Ecto neural progenitor cell (in vitro differentiated cells): ENCODE data around the gene WASHC2A.
"Not testable (repeated sequence)": the region's sequence is repeated elsewhere in the genome, so short reads cannot be mapped to it uniquely, and the experiment has no call there.

Experiments used
- DNase-seq: peaks from one replicate; pipeline ENCODE4 v3.0.0-alpha.2; 2018; ENCODE audit warnings: low spot score

Gene WASHC2A

GRCh38 chr10:50061548-50061947 is 6.2 kb upstream of the WASHC2A start:
- not testable (repeated sequence) for DNase-seq

GRCh38 chr10:50063100-50063499 is 4.7 kb upstream of the WASHC2A start:
- DNase-seq, result peak; percentile 46

DNA sequence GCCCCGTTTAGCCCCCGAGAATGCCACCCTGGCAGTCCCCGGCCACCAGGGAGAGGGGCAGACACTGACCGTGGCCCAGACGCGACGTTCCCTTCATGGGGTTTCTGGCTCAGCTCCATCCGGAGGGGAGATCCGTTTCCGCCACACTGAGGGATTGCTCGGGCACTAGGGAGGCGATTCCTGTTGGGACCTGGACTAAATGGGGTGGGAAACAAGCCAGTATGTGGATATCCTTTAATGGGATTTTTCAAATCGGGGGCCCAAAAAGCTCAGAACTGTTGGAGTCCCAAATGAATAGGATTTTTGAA is 552 bp downstream of the WASHC2A start:
- DNase-seq, result not testable (repeated sequence)

DNA sequence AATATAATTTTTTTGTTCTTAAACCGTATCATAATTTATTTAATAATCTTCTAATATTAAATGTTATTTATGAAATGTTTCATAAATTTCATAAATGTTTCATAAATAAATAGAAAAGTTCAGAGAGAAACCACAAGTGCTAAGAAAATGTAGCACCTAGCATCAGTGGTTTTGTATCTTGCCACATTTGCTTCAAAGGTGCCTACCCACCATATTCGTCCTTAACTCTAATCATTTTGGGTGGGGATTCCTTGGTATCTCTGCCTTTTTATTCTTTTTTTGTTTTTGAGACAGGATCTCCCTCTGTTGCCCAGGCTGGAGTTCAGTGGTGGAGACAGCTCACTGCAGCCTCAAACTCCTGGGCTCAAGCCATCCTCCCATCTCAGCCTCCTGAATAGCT is 7.4 kb downstream of the WASHC2A start:
- DNase-seq, result not testable (repeated sequence)

DNA sequence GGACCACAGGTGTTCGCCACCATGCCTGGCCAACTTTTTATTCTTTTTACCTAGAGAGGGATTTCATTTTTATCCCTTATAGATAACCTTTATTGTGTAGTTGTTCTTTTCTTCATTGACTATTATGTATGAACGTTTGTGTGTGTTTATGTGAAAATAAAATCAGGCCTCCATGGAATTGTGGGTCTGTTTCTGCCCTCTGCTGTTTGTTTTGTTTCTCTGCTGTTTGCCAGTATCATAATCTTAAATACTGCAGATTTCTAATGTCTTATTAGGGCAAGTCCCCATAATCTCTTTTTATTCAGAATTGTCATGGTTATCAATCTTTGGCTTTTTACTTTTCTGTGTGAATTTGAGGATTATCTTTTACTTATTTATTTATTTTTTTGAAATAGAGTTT is 7.8 kb downstream of the WASHC2A start:
- DNase-seq, result not testable (repeated sequence)

- not testable (repeated sequence) for DNase-seq
Measured at GRCh38 chr10:50091304-50091703, 23.6 kb downstream of the WASHC2A start.

- not testable (repeated sequence) for DNase-seq
Measured at GRCh38 chr10:50092928-50093327, 25.2 kb downstream of the WASHC2A start.

DNA sequence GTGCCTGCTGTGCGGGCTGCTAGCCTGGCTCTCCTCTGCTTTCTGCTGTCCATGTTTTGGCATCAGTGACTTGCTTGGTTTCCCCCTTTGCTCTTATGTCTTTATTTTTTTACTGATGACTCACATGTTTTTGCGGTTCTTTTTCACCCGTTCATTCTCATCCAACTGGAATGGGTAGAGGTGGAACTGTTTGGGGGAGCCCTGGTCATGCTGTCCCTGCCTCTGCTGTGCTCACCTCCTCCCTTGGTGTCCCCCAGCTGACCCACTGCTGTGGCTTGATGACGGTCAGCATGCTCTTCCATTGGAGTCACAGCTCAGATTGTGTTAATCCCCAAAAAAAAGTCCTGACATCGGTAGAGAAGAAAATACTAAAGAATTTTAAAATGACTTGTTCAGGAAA is 26.9 kb downstream of the WASHC2A start:
- not testable (repeated sequence) for DNase-seq

- DNase-seq, result not testable (repeated sequence)
Measured at GRCh38 chr10:50095402-50095801, 27.6 kb downstream of the WASHC2A start.

GRCh38 chr10:50096722-50097121 is 29.0 kb downstream of the WASHC2A start:
- DNase-seq, result not testable (repeated sequence)

- DNase-seq, result not testable (repeated sequence)
Measured at GRCh38 chr10:50098645-50099044, 30.9 kb downstream of the WASHC2A start.

- DNase-seq, result not testable (repeated sequence)
Measured at GRCh38 chr10:50101139-50101582, 33.4 kb downstream of the WASHC2A start.

DNA sequence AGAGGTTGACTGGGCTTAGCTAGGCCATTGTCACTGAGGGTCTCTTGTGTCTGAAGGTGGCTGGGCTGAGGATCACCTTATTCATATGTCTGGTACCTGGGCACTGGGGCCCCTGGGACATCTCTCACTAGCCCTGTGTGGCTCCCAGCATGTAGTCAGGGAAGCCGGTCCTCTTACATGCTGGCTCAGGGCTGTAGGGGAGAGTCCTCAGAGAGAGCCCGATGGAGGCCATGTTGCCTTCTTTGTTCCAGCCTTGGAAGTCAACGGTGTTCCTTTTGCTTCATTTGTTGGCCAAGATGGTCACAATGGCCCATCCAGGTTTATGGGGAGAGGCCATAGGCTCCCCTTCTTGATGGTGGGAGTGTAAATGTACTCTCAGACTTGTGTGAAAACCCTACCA is 34.0 kb downstream of the WASHC2A start:
- not testable (repeated sequence) for DNase-seq

GRCh38 chr10:50102267-50102666 is 34.5 kb downstream of the WASHC2A start:
- not testable (repeated sequence) for DNase-seq

DNA sequence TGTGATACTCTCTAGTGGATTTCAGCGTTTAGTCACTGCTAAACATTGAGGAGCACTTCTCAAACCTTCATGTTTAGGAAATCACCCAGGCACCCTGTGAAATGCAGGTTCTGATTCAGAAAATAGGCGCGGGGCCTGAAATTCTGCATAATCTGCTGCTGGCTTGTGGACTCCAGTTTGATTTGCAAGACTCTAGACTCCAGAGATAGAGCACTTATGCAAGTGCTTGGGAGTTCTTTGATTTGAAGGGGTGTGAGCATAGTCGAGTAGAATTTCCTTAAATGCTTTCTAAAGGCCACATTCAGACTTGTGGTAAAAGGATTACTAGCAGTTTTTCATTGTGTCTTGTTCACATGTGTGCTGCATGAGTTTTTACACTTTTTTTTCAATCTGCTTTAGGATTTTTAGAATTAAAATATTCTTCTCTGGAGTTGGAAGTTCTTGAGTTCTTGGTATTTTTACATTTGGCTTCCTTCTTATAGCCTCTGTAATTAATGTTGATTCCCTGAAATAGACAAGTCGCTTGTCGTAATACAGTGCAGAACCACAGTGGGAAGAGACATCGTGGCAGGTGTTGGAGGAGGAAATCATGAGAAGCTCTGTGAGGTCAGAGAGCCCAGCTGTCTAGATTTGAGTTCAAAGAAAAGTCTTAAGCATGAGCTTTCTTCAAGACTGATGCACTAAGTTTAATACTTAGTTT is 41.4 kb downstream of the WASHC2A start:
- not testable (repeated sequence) for DNase-seq

DNA sequence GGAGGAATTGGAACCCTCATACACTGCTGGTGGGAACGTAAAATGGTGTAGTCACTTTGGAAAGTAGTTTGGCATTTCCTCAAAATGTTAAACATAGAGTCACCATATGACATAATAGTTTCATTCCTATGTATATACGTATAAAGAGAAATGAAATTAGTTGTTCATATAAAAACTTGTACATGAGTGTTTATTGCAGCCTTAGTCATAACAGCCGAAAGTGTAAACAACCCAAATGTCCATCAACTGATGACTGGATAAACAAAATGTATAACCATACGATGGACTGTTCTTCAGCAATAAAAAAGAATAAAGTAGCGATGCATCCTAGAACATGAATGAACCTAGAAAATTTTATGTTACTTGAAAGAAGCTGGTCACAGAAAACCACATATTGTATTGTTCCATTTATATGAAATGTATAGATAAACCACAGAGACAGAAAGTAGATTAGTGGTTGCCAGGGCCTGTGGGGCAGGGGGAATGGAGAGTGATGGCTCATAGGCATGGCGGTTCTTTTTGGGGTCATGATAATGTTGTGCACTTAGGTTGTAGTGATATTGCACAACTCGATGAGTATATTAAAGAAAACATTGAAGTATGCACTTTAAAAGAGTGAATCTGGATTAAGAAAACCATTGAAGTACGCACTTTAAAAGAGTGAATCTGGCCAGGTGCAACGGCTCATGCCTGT is 44.8 kb downstream of the WASHC2A start:
- DNase-seq, result not testable (repeated sequence)

- DNase-seq, result not testable (repeated sequence)
Measured at GRCh38 chr10:50126765-50127164, 59.0 kb downstream of the WASHC2A start.

DNA sequence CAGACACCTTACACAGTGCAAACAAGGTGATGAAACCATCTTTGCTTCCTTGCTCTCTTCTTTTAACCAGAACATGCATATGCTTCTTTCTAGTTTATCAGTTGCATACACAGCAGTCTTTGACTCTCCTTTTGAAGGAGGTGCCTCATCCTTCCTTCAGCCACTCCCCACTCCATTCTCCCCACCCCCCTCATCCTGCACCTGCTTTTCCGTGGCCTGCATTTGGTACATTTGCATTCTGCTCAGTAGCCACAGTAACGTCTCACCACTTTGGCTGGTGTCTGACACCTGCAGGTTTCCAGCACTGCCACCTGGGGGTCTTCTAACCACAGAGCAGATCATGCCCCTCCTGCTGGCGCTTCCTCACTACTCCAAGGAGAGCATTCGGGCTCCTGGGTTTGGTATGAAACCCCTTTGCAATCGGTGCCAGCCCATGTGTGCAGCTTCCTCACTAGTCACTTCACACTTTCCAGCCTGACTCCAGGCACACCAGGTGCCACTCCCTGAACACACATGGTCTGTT is 60.1 kb downstream of the WASHC2A start:
- DNase-seq, result not testable (repeated sequence)

DNA sequence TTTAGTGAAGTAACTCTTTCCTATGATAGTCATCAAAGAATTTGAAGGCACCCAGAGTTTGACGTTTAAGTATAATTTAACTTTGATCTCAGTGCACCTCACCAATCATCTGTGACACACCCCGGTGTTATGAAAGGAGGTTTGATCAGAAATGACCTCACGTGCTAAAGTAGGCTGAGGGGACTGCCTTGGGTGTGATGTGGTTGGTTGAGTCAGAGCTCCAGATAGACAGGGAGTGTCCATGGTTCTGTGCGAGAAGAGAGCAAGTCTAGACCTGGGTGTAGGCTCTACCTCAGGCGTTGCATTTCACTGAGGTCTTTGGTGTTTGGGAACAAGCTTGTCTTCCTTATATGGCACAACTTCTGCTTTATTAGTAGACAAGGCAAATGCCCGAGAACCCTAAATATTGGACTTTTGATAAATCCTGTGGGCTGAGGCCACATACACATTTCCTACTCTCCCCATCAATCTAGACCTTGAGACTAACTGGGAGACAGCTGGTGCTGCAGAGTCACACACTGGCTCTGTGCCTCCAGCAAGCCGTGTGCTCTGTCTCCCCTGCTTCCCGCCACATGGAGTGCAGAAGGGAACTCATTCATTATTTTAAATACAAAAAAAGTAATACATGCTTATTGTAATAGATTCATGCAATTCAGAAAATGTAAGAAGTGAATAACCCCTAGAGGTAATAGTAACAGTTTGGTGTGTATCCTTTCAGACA is 63.7 kb downstream of the WASHC2A start:
- DNase-seq, result not testable (repeated sequence)

- not testable (repeated sequence) for DNase-seq
Measured at GRCh38 chr10:50132322-50132721, 64.6 kb downstream of the WASHC2A start.

DNA sequence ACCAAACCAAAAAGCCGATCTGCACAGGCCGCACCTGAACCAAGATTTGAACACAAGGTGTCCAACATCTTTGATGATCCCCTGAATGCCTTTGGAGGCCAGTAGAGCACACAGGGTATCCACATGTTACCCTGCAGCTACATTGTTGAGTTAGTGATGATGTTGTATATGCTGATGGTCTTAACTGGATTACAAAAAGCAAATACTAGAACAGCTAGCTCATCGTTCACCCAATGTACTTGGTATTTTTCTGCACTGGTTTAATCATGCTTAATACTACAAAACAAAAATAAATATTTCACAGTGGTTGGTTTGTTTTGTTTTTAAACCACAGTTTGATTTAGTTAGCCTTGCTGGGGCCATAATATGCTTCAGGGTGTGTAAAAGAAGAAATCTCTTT is 65.1 kb downstream of the WASHC2A start:
- not testable (repeated sequence) for DNase-seq

DNA sequence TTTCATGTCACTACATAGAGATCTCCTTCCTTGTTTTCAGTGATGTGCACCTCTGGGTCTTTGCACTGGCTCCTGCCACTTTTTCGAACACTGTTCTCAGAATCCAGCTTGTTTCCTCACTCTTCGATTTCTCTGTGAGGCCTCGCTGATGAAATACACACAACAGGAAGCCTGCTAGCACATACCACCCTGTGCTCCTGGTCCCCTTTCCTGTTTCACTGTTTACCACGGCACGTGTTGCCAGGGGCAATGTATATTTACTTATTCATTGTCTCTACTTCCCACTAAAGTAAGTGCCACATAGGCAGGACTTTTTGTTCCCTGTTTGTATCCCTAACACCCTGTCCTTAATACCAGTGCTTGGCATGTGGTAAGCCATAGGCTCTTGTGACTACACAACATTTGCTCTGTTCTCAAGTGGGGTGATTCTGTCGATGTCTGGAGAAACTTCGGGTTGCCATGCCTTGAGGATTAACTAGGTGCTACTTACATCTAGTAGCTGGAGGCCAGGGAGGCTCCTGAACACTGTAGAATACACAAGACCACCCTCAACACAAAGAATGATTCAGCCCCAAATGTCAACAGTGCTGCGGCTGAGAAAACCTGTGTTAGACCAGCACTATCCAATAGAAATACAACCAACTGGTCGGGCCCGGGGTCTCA is 75.9 kb downstream of the WASHC2A start:
- not testable (repeated sequence) for DNase-seq
